NT2/D1 (cell line): ENCODE results near the gene MCM7.

Experiments used
- YY1 ChIP-seq: IDR thresholded peaks from 2 replicates; pipeline ENCODE4 v1.6.1; 2011; ENCODE audit not compliant: insufficient read length, insufficient read depth
- ZNF274 ChIP-seq: IDR thresholded peaks from 2 replicates; pipeline ENCODE4 v1.6.1; 2011; ENCODE audit warnings: mild to moderate bottlenecking, low read depth, low read length

- TF ChIP-seq YY1 (no peak), ZNF274 (no peak)
Measured at GRCh38 chr7:100119970-100120732, 19.0 kb upstream of the MCM7 start.
